Esophagus squamous epithelium (tissue), 4 donors: ENCODE measurements around the gene ADGRB3.

Source experiments
- CTCF ChIP-seq, 6 experiments: fragments of 450-650 bp in 4 of 6; fragments of 200-600 bp in 2 of 6; sonication (generic) in 2 of 6; IDR thresholded peaks; one replicate each; pipeline ENCODE4 v1.5.1; 2016 to 2019; ENCODE audit warnings: antibody characterized with exemption in 6 of 6, mild to moderate bottlenecking in 4 of 6, moderate library complexity in 4 of 6
- POLR2A ChIP-seq, 4 donors: fragments of 450-650 bp; IDR thresholded peaks; one replicate each; pipeline ENCODE4 v1.6.1; 2017; ENCODE audit warnings: antibody characterized with exemption in 4 of 4, mild to moderate bottlenecking in 4 of 4, moderate library complexity in 3 of 4

GRCh38 chr6:69391106-69391505 is 756.0 kb downstream of the ADGRB3 start:
- TF ChIP-seq CTCF (IDR thresholded peaks at IDR 0.05) (no peak), POLR2A (IDR thresholded peaks at IDR 0.05) (no peak)
